ENCODE data around the gene MCAT.

MCAT gene

GRCh38 chr22:43094085-43094484, 49.1 kb downstream of the MCAT start:
- DNase-seq (ENCODE audit: low read depth in 2 of 2, low spot score in 1 of 2) = no peak

- DNase-seq (ENCODE audit: low read depth in 2 of 2, low spot score in 1 of 2) = no peak
Observed at GRCh38 chr22:43092085-43092484, 51.1 kb downstream of the MCAT start.

GRCh38 chr22:43090130-43090789, 52.9 kb downstream of the MCAT start:
- DNase-seq (ENCODE audit: low read depth in 2 of 2, low spot score in 1 of 2) = no peak

GRCh38 chr22:43088984-43089717, 54.0 kb downstream of the MCAT start, which contains the start of gene TTLL1:
TTLL1 (minus strand) TSS chr22:43089391; CDS start chr22:43075586, 13,805 bp downstream.
- peak; percentile 67 to 72 for DNase-seq (ENCODE audit: low read depth in 2 of 2, low spot score in 1 of 2)

GRCh38 chr22:43088627-43088983, 54.6 kb downstream of the MCAT start:
- DNase-seq (ENCODE audit: low read depth in 2 of 2, low spot score in 1 of 2) = no peak

GRCh38 chr22:43085658-43086606, 57.3 kb downstream of the MCAT start:
- no peak for DNase-seq (ENCODE audit: low read depth in 2 of 2, low spot score in 1 of 2)

All from stimulated activated CD8-positive, alpha-beta memory T cell treated with anti-CD3 and anti-CD28 coated beads, Interleukin-4, amount 100 ng/mL, for 1 hour (primary cell).